Stimulated activated CD8-positive, alpha-beta memory T cell treated with anti-CD3 and anti-CD28 coated beads, Interleukin-4, amount 100 ng/mL, for 1 hour (primary cell): ENCODE data around the gene DRICH1.
A peak's percentile ranks its signal among the peaks of the same experiment; 100 is the strongest.
"Not testable (repeated sequence)": the region's sequence is repeated elsewhere in the genome, so short reads cannot be mapped to it uniquely, and the experiment has no call there.

Experiments
- DNase-seq, 2 donors: peaks; one replicate each; pipeline ENCODE4 v3.0.0-alpha.2; 2020; ENCODE audit warnings: low read depth in 2 of 2, low spot score in 1 of 2

DRICH1 gene

GRCh38 chr22:23651676-23652075 lies 19.6 kb upstream of the DRICH1 start:
- no peak for DNase-seq

GRCh38 chr22:23649071-23649501 lies 17.0 kb upstream of the DRICH1 start:
- no peak for DNase-seq

- DNase-seq, result not testable (repeated sequence)
Observed at GRCh38 chr22:23646526-23646925, 14.4 kb upstream of the DRICH1 start.

GRCh38 chr22:23640206-23640605 lies 8.1 kb upstream of the DRICH1 start:
- DNase-seq, result not testable (repeated sequence)

- DNase-seq, result no peak
Observed at GRCh38 chr22:23639661-23640060, 7.5 kb upstream of the DRICH1 start.

GRCh38 chr22:23638611-23639010 lies 6.5 kb upstream of the DRICH1 start:
- no peak for DNase-seq

GRCh38 chr22:23635291-23635690 lies 3.2 kb upstream of the DRICH1 start:
- DNase-seq, result not testable (repeated sequence)

- not testable (repeated sequence) for DNase-seq
Observed at GRCh38 chr22:23628056-23628743, 3.9 kb downstream of the DRICH1 start.

GRCh38 chr22:23627401-23628055 lies 4.6 kb downstream of the DRICH1 start:
- DNase-seq, result peak in 1 of 2 donors; percentile 35

GRCh38 chr22:23626286-23626975 lies 5.7 kb downstream of the DRICH1 start:
- no peak for DNase-seq

GRCh38 chr22:23622634-23623033 lies 9.5 kb downstream of the DRICH1 start:
- no peak for DNase-seq

- DNase-seq, result not testable (repeated sequence)
Observed at GRCh38 chr22:23621916-23622315, 10.2 kb downstream of the DRICH1 start.

- DNase-seq, result no peak
Observed at GRCh38 chr22:23621082-23621780, 10.9 kb downstream of the DRICH1 start.

- no peak for DNase-seq
Observed at GRCh38 chr22:23613193-23613972, 18.7 kb downstream of the DRICH1 start.

GRCh38 chr22:23609983-23610781 lies 21.9 kb downstream of the DRICH1 start:
- DNase-seq, result no peak

GRCh38 chr22:23608583-23608982 lies 23.5 kb downstream of the DRICH1 start:
- DNase-seq, result no peak

- no peak for DNase-seq
Observed at GRCh38 chr22:23606204-23607131, 25.7 kb downstream of the DRICH1 start.

GRCh38 chr22:23604939-23605712 lies 27.0 kb downstream of the DRICH1 start:
- DNase-seq, result no peak
